Amygdala (tissue), 56 donors: ENCODE measurements around the gene C1orf105.
"Not testable (repeated sequence)": the region's sequence is repeated elsewhere in the genome, so short reads cannot be mapped to it uniquely, and the experiment has no call there.

Source experiments
- DNase-seq, 56 donors: peaks; one replicate each; lab custom pipeline; 2025; lab: John Stamatoyannopoulos, UW

The C1orf105 gene, protein sequence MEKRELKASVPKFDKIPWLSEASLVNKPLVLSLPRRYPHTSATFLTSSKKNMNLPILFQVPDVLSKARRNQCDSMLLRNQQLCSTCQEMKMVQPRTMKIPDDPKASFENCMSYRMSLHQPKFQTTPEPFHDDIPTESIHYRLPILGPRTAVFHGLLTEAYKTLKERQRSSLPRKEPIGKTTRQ

DNA sequence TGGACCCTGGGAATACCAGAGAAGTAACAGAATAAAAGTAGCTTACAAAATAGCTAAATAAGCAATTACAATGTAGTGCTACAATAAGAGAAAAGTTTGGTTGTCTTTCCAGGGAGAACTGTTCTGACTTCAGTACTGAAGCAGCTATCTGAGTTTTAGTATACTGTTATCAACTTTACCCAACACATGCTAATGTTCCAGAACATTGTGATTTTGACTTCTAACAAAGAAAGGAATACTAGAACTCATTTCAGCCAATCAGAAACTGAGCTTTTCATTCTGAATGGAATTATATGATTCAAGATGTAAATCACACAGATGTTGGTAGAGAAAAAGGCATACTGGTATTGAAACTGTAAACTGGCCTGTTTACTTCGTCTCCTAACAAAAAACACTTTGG is at the start of gene C1orf105:
TSS of gene C1orf105 (plus strand) at position 301 of the 400 bp plus-strand sequence. CDS start 201 bp downstream, outside the sequence.
- no peak for DNase-seq

DNA sequence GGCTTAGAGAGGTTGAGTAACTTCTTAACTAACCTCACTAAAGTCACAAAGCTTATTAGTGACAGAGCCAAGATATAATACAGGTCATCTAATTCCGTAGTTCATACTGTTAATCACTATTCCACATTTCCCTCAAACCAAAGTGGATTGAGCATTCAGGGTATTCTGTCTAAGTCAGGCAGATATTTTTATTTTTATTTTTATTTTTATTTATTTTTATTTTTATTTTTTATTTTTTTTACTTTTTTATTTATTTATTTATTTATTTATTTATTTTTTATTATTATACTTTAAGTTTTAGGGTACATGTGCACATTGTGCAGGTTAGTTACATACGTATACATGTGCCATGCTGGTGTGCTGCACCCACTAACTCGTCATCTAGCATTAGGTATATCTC is 48.8 kb upstream of the C1orf105 start:
- not testable (repeated sequence) for DNase-seq

DNA sequence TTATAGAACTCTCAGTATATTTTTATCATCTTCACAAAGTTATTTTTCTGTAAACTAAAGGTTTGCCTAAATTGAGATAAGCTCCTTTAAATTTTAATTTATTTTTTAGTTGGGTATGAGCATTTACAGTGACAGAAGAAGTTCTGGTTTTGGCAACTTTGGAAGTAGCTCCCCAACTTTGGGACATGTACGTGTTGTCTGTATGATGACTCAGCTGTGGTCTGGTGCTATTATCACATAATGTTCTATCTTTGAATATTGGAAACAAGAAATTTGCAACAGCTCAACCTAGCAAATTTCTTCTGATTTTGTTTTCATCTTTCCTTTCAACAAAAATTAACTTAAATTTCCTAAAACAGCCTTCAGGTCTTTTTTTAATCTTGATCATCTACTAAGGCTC is 46.6 kb upstream of the C1orf105 start:
- no peak for DNase-seq

DNA sequence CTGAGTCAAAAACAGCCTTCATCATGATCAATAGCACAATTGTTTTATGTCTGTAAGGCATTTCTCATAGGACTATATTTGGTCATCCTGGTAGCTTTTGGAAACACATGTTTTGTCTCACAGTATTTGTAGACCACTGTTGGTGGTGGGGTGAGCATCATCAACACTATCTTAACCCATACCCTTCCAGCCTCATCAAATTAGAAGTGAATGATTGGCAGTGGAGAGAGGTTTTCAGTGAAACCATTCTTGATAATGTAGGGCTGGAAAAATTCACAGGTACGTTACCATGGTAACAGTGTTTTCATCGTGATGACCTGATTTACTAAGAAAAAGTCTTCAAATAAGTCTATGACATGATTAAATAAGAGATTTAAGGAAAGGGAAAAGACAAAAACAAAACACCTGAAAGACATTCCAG is 45.3 kb upstream of the C1orf105 start:
- DNase-seq, result no peak

DNA sequence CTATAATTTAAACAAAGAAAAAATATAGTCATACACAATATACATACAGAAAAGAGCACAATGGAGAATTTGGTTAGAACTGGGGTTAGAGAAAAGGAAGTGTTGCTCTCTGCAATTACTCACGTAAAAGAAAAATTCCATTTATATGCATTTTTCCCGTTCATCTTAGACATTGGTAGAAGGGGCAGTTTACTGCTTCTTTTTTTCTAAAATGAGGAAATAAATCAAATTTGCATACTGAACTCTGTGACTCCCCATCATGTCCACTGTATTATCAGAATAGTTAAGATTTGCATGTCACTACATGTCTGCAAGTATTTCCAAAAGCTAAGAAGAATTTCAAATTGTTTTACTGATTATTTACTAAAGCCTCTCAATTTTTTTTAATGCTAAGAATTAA is 44.1 kb upstream of the C1orf105 start:
- DNase-seq, result no peak

DNA sequence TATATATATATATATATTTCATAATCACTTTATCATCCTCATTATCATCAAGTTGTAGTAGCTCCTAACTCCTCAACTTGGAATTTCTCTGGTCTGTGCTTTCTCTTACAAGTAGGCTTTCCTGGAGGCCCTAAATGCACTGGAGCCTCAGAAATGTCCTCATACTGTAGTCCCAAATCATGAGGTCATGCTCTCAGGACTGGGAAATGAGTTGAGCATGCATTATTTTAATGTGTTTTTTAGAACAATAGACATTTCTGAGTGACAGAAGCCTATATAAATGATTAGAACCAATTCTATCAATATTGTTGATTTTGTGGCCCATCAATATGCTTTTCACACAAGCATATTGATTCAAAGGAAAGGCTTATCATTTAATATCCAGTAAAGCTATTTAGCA is 42.9 kb upstream of the C1orf105 start:
- no peak for DNase-seq

DNA sequence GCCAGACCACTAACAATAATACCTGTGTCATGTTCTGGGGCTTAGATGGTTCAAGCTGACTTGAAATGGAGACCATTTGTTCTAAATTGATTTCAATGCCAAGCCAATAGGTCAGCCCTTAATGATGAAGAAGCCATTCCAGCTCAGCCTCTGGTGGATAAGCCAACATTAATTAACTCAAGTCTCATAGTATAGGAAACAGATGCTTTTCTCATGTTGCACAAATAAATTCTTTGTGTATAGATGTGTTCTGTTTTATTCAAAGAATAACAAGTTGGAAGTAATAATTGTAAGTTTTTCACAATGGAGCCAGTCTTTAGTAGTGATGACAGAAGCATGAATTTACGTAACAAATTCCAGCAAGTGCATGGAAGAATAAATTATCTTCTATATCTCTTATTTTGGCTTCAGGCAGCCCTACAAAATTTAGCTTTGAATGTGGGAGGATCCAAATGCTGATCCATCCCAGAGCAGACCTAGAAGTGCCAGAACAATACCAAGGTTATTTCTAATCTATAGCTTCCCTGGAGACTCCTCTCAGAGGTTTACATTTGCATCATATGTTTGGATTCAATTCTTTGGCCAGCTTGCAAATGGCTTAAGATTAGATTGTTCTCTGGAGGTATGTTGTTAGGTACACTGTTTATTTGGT is 42.2 kb upstream of the C1orf105 start:
- DNase-seq, result no peak

DNA sequence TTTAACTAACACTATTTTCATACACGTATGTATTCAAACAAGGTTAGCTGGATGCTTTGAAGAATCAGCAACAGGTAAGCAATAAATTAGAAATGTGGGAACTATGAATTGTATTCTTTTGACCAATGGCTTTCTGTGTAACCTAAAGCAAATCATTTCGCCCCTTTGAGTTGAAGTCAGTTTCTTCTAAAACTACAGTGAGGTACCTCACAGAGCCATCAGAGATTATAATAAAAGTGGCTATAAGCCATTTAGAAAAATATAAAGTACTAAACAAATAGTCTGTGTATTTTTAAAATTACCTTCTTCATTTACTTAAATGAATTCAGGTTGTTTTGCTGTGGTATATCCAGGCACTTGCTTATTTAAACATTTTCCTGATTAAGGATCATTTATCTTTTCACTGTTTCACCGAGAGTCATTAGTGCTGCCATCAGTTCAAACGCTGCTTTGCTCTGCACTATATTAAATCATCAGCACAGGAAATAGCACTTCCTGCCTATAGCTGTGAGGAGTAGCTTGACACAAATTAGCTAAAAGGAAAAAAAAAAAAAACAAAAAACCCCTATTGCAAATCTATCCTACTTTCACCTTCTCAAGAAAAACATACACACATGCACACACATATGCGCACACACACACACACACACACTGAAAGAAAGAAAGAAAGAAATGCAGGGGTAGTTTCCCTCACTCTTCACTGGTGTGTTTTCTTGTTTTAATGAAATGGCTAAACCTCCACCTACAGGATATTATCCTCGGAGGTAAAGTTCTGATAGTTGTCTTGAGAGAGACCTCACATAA is 39.8 kb upstream of the C1orf105 start:
- no peak for DNase-seq

DNA sequence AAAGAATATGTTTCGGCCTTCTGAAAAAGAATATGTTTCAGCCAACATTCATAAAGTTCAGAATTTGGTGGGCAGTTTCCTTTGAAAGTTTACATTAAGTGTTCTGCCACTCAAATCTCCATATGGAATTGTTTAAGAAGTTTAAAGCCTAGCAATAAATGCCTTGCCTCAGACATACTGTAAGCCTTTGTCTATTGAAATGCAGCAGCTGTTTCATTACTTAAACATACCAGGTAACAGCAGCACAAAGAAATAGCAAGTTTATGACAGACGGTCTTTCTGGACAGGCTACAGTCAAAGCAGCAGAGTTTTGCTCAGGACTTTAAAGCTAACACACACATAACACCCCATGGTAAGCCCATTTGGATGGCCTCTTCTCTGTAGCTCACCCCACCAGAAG is 38.5 kb upstream of the C1orf105 start:
- no peak for DNase-seq

DNA sequence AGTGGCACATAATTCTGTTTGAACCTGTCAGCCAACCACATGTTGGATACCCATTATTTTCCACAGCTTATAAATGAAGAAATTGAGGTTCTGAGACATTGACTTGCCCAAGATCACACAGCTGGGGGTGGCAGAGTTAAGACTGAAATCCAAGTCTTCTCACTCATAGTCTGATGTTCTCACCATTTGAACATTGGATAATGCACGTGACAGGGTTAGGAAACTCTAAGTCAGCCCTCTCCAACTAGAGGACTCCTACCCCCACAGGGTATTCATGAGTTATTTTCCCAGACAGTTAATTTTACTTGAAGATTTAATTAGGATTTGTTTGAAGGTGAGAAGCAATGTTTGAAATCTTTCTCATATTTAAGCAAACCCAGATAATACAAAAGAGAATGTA is 38.1 kb upstream of the C1orf105 start:
- no peak for DNase-seq

DNA sequence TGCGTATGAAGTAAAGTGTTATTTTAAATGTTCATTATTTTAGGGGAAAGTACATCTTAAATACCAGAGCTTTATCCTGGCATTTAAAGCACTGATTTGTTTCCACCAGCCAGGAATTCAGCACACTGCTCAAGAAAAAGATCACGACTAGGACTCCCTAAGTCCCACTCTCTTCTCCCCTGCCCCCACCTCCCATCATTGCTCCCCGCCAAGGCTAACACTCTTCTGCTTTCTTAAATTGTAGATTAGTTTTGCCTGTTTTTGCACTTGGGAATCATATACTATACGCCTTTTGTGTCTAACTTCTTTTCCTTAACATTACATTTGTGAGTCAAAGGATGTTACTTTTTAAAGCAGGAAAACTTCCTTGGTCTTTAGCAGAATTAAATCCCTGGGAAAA is 37.5 kb upstream of the C1orf105 start:
- DNase-seq, result no peak

DNA sequence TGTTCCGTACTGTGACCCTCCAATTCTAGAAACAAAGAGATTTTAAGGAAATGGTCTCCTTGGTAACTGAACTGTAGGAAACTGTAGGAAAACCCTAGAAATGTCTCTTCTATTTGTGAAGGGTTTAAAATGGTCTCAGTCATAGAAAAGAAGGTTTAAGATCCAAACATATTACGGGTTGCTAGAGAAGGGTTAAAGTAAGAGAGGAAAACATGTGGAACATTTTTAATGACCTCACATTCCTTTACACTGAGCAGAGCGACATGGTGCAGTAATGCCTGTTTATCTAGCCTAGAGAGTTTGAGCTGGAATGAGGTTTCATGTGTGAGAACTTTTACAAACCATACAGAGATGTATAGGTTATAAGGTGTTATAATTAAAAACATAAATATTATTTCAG is 36.9 kb upstream of the C1orf105 start:
- DNase-seq, result no peak

DNA sequence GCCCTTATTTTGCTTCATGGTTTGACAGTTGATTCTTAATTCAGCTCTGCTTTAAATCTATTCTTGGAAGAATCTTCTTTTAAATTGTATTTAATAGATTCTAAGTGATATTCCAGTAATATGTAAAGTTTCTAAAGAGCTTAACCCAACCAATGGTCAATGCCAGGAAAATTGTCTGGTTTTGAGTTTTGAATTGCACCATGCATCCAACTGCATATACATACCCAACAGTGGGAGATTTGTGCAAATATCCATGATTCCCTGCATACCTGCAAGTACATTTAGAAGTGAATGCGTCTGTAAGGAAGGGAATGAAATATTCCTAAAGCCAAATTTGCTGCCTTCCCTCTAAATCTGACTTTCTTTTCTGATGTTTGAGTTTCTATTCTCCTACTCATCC is 35.8 kb upstream of the C1orf105 start:
- DNase-seq, result no peak

DNA sequence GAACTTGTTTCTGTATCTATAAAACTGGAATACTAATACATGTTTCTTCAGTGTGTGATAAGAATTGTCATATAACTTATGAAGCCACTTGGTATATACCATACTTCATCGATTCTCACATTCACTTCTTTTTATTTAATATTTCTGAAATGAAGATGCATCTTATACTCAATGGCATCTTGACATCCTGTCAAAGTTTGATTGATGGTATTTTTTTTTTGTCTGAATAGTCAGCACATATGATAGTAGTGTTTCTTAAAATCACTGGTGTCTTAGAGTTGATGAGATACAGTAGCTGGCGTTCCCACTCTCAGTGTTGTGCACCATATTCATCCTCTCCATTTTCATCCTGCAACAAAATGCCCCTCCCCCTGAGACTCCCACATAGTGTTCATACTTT is 34.4 kb upstream of the C1orf105 start:
- no peak for DNase-seq

DNA sequence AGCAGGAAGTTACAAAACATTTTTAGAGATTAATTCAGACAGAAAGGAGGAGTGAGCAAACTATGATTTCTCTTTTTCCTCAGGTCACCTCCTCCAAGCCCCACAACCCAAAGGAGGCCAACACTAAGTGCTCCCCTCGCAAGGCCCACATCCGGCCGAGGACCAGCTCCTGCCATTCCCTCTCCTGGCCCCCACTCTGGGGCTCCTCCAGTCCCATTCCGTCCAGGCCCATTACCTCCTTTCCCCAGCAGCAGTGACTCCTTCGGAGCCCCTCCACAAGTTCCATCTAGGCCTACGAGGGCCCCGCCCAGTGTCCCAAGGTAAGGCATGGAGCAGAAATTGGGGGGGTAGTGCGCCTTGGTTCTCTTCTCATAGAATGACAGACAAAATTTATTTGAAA is 32.0 kb upstream of the C1orf105 start:
- no peak for DNase-seq

DNA sequence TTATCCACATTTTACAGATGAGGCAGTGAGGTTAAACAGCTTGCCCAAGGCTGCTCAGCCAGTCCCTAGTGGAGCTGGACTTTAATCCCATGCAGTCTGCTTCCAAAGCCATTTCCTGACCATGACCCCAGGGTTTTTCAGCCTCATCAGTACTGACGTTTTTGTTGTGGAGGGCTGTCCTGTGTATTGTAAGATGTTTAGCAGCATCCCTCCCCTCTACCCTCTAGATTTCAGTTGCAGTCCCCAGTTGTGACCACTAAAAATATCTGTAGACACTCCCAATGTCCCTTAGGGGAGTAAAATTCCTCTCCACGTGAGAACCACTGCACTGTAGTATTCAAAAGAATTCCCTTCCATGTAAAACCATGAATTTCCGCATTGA is 30.2 kb upstream of the C1orf105 start:
- no peak for DNase-seq

DNA sequence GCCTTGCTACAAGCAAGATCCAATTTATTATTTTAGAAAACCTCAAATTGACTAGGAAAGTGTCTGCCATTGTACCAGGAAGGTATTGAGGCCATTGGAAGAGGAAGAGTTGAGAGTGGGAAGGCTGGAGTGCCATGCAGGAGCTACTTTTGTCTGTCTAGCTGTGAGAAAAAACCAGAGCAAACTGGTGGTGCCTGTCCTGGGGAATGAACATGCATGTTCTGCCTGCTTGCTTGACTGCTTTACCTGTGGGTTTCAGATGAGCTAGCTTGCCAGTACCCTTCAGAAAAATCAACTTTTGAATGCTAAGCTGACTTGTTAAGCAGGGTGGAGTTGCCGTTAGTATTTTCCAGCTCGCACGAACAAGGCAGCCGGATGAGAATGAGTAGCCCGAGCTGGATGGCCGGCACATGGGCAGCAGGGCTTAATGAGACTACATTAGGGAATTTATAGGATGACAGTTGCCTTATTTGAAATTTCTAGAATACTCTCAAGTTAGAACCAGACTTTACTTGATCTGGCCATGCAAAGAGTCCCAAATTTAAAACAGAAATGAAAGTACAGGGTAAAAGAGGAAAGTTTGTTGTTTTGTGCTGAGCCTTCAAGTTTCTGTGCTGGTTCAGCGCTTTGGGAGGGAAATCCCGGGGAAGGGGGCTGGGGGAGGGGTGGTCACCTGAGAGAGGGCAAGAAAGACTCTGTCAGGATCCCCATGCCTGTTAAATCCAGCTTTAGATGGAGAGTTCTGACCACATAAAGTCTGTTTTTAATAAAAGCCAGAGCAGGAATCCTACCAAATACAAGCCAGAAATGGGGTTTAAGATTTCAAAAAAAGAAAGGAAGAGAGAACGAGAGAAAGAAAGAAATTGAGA is 29.6 kb upstream of the C1orf105 start:
- peak in 7 of 56 donors; percentile 3 to 32 (median 13) for DNase-seq

DNA sequence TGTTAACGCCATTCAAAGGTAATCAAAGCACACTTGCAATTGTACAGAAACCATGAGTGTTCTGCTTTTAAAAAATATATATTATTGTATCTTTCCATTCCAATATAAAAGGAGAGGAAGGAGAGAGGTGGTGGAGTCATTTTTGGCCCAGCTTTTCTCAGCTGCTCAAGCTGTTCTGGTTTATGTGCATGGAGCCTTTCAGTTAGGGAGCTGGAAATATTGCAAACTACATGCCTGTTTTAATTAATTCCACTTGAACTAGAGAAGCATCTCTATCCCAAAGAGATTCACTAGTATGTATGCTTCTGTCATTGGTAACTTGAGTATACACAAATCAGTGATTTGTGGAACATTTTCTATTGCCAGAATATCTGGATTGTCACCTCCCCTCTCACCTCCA is 28.5 kb upstream of the C1orf105 start:
- no peak for DNase-seq

DNA sequence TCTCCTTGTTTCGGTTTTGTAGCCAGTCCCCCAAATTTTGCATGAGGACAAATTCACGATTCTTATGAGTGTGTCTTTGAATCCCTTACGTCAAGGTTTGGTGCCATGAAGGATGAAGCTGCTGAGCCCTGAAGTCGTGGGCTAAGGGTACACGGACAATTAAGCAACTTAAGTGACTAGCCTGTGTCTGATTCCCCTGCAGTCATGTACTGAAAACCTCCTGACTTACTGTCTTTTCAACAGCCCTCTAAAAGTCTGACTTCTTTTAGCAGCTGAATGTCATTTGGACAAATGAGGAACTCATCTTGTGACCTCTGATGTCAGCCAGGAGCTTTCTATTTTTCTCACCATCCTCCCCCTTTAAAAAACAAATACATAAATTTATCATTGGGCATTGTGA is 27.1 kb upstream of the C1orf105 start:
- peak in 1 of 56 donors; percentile 14 for DNase-seq

DNA sequence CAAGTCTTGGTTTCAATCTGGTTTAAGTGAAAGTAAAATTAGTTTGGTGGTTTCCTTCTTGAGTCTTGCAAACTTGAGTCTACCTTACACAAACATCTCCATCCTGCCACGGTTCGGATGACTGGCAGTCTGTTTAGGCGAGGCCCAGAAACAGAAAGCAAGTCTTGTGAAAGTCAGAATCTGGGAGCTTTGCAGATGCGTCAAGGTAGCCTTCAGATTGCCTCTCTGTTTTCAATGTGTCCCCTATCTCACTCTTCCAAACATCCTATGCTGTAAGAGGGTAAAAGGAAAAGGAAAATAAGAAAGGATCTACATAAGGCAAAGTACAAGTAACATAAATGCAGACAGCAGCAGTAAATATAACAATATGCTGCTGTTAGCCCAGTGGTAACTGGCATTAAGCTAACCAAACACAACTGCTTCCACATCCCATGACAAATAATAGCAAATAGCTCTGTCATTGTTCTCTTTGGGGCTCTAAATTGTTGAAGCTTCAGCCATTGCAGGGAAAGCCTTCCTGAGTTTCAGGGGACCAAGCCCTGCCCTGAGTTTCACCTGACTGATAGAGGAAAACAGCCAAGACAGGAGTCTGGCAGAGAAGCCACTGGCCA is 26.2 kb upstream of the C1orf105 start:
- peak in 3 of 56 donors; percentile 3 to 11 (median 5) for DNase-seq
